ENCODE results near the gene FARS2. TPM values are rescaled to one million over a fixed set of nuclear protein-coding genes. Genes with fewer than 3 reads are reported as not detected.

FARS2 gene
- total RNA-seq: 23.2 and 29.8 TPM in 2 replicates

GRCh38 chr6:5260661-5261544, at the start of gene FARS2, which contains the start of gene LYRM4:
TSS of gene FARS2 (plus strand) at chr6:5261513.
TSS of gene LYRM4 (minus strand) at chr6:5260950. CDS start at chr6:5260733, 217 bp downstream.
- peak within 1 kb of the TSS; percentile 92 for H3K4me3 ChIP-seq (ENCODE audit: low read depth, low read length)
- DNase-seq (ENCODE audit: low read depth): peak; percentile 86
- TF ChIP-seq CTCF (IDR thresholded peaks at IDR 0.05; ENCODE audit: insufficient read depth, low read depth, low read length): peak; percentile 17

DNA sequence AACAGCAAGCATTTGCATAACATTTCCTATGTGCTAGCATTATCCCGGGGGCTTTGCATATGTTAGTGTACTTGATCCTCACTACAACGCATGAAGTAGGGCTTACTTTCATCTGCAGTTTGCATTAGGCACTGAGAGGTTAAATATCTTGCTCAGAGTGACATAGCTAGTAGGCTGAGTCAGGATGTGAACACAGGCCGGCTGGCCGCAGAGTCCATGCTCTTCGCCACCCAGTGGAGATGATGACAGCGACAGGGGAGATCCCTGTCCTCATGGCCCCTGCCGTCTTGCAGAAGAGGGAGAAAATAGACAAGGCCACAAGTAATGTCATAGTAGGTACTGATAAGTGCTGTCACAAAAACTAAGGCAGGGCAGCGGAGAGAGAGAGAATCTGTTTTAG, 47.5 kb upstream of the FARS2 start:
- no peak for TF ChIP-seq CTCF (IDR thresholded peaks at IDR 0.05; ENCODE audit: insufficient read depth, low read depth, low read length)
- H3K4me3 ChIP-seq (ENCODE audit: low read depth, low read length): no peak overlapping the region
- DNase-seq (ENCODE audit: low read depth): peak; percentile 40

DNA sequence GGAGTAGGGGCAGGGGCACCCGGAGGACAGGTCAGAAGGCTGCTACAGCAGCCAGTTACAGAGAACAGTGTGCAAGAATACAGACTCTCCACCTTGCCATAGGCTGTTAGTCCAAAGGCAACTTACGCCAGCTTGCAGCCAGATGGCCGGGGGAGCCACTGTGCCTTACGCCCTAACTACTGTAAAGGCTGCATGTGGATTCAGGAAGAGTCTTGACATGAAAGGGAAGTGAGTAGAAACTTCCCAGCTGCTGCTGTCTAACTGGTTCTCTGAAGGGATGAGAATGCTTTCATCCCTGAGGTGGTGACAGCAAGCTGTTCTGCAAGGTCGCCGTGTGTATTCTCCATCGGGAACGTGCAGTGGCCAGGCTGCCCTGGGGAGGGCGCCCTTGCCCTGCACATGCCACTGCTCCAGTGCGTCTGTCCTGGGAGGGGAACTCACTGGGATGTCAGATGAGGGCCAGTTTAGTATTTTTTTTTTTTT, 46.7 kb upstream of the FARS2 start:
- H3K4me3 ChIP-seq (ENCODE audit: low read depth, low read length): no peak overlapping the region
- peak; percentile 69 for DNase-seq (ENCODE audit: low read depth)
- TF ChIP-seq CTCF (IDR thresholded peaks at IDR 0.05; ENCODE audit: insufficient read depth, low read depth, low read length): peak; percentile 78

GRCh38 chr6:5215159-5215558, 46.2 kb upstream of the FARS2 start:
- TF ChIP-seq CTCF (IDR thresholded peaks at IDR 0.05; ENCODE audit: insufficient read depth, low read depth, low read length): no peak
- no peak overlapping the region for H3K4me3 ChIP-seq (ENCODE audit: low read depth, low read length)
- no peak for DNase-seq (ENCODE audit: low read depth)

GRCh38 chr6:5215799-5216198, 45.5 kb upstream of the FARS2 start:
- TF ChIP-seq CTCF (IDR thresholded peaks at IDR 0.05; ENCODE audit: insufficient read depth, low read depth, low read length): no peak
- H3K4me3 ChIP-seq (ENCODE audit: low read depth, low read length): no peak overlapping the region
- no peak for DNase-seq (ENCODE audit: low read depth)

DNA sequence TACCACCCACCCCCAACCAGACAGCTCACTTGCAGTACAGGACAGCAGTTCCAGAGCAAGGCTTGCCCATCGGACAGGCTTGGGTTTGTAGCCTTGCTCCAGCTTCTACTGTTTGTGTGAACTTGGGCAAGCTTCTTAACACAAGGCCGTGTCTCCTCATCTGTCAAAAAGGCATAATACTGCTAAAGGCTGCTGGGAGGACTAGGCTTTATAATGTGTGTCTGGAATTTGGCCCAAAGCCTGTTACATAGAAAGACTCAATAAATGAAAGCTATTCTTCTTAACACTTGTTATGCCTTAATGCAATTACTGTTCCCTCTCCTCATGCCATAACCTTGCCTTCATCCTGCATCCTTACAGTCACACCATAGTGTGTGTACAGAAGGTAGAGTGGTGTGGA, 44.0 kb upstream of the FARS2 start:
- no peak overlapping the region for H3K4me3 ChIP-seq (ENCODE audit: low read depth, low read length)
- DNase-seq (ENCODE audit: low read depth): no peak
- TF ChIP-seq CTCF (IDR thresholded peaks at IDR 0.05; ENCODE audit: insufficient read depth, low read depth, low read length): no peak

All from fibroblast of villous mesenchyme (primary cell).